AG08395 (cell line): ENCODE data around the gene SMC1B.
"Not testable (repeated sequence)": the region's sequence is repeated elsewhere in the genome, so short reads cannot be mapped to it uniquely, and the experiment has no call there.

Source experiments
- DNase-seq: peaks from one replicate; pipeline ENCODE4 v3.0.0; 2012; ENCODE audit warnings: mixed read lengths, low spot score

The SMC1B gene, protein sequence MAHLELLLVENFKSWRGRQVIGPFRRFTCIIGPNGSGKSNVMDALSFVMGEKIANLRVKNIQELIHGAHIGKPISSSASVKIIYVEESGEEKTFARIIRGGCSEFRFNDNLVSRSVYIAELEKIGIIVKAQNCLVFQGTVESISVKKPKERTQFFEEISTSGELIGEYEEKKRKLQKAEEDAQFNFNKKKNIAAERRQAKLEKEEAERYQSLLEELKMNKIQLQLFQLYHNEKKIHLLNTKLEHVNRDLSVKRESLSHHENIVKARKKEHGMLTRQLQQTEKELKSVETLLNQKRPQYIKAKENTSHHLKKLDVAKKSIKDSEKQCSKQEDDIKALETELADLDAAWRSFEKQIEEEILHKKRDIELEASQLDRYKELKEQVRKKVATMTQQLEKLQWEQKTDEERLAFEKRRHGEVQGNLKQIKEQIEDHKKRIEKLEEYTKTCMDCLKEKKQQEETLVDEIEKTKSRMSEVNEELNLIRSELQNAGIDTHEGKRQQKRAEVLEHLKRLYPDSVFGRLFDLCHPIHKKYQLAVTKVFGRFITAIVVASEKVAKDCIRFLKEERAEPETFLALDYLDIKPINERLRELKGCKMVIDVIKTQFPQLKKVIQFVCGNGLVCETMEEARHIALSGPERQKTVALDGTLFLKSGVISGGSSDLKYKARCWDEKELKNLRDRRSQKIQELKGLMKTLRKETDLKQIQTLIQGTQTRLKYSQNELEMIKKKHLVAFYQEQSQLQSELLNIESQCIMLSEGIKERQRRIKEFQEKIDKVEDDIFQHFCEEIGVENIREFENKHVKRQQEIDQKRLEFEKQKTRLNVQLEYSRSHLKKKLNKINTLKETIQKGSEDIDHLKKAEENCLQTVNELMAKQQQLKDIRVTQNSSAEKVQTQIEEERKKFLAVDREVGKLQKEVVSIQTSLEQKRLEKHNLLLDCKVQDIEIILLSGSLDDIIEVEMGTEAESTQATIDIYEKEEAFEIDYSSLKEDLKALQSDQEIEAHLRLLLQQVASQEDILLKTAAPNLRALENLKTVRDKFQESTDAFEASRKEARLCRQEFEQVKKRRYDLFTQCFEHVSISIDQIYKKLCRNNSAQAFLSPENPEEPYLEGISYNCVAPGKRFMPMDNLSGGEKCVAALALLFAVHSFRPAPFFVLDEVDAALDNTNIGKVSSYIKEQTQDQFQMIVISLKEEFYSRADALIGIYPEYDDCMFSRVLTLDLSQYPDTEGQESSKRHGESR

DNA sequence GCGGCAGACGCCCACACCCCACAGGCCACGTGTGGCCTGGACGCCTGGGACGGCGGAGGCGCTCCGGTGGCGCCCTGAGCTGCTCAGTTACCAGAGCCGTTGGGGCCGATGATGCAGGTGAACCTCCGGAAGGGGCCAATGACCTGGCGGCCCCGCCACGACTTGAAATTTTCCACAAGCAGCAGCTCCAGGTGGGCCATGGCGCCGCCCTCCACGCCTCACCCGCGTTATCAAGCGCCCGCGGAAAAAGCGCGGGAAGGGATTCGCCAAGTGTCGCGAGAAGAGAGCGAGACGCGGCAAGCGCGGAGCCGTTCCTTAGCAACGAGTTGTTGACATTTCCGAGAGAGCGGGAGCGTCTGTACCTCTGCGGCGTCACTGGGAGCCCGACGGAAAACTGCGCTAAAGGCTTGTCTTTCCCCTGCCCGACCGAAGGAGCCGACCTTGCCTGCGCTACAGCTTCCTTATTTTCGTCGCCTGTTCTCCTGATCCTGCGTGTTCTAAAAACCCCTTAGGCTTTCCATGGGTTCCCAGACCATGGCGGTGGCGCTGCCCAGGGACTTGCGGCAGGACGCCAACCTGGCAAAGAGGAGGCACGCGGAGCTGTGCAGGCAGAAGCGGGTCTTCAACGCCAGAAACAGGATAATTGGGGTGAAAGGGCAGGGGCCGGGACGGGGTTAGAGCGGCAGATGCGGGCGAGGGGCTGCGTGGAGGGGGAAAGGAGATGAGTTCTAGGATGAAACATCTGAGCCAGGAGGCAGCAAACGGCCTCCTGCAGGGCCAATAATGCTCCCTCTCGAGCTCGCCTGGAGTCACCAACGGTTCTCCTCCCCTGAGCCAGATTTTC is at the start of gene SMC1B, which contains the start of gene RIBC2:
Gene SMC1B (minus strand): TSS at position 232 of the 844 bp plus-strand sequence. CDS start 32 bp downstream, at position 200.
Gene RIBC2 (plus strand): TSS at position 326 of the 844 bp plus-strand sequence. CDS start 194 bp downstream, at position 520.
- DNase-seq: peak; percentile 79

DNA sequence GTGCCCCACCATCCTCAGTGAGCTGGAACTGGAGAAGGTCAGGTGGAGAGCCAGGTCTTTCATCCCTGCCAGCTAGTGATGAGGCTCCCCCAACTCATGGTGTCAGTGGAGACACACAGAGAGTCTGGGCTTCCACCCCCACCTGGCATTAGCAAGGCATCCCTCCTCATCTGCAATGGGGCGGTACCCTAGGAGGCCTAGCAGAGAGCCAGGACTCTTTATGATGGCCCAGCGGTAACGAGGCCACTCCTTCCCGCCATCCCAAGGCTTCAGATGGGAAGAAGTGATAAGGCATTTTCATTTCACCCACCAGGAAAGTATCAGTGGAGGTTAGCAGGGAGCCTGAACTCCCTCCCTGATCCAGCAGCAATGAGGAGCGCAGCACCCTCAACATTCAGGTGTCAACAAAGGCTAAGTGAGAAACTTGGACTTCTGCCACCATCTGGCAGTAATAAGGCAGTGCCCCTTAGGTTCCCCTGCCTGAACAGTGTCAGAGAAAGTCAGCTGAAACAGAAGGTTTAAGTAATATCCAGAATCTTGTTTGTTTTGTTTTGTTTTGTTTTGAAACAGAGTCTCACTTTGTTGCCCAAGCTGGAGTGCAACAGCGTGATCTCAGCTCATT is 48.7 kb upstream of the SMC1B start:
- DNase-seq: no peak

GRCh38 chr22:45460288-45461109 is 47.1 kb upstream of the SMC1B start:
- peak; percentile 70 for DNase-seq

DNA sequence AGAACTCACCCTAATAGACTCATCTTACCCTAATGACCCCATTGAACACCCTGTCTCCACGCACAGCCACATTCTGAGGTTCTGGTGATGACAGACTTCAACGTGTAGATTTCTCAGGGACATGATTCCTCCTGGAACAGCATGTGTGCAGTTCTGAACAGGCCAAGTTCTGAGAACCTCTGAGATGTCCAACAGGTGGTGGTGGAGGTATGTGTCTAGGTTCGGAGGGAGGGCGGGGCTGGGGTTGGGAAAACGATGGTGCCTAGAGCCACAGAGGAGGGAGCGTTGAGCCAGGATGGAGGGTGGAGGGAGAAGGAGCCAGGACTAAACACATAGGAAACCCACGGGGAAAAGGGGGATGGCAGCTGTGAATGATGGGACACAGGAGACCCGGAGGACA is 45.8 kb upstream of the SMC1B start:
- DNase-seq: no peak

GRCh38 chr22:45458532-45458931 is 45.1 kb upstream of the SMC1B start:
- DNase-seq: no peak

DNA sequence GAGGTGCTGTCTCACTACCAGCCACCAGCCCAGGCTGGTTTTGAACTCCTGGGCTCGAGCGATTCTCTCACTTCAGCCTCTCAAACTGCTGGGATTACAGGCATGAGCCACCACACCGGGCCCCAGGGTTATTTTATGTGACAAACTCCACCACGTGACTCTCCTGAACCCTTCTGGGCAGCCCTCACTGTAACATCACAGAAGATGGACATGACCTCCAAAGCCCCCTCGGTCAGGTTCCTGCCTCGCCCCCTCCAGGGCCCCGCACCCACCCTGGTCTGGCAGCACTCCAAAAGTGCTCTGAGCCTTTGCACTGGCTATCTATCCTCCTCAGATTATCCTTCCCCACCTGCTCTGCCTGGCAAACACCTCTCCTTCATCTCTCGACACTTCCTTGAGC is 43.4 kb upstream of the SMC1B start:
- no peak for DNase-seq

- peak; percentile 23 for DNase-seq
Measured at GRCh38 chr22:45455621-45456020, 42.2 kb upstream of the SMC1B start.

DNA sequence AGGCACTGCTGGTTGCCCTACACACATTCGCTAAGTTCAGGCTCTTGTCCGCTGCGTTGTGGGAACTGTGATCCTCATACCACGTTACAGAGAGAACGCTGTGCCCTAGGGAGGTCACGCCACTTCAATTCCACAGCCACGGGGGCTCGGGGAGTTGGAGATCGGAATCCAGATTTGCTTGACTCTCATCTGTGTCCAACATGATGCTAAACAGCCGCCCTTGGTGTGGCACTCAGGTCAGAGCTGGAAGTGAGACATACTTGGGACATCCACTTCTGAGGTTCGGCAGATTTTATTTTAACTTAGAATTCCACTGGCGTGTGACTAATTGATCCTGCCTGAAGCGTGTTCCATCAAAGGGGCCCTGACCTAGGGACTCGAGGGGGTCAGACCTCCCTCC is 41.8 kb upstream of the SMC1B start:
- DNase-seq: peak; percentile 20

GRCh38 chr22:45454275-45454674 is 40.9 kb upstream of the SMC1B start:
- DNase-seq: peak; percentile 69

DNA sequence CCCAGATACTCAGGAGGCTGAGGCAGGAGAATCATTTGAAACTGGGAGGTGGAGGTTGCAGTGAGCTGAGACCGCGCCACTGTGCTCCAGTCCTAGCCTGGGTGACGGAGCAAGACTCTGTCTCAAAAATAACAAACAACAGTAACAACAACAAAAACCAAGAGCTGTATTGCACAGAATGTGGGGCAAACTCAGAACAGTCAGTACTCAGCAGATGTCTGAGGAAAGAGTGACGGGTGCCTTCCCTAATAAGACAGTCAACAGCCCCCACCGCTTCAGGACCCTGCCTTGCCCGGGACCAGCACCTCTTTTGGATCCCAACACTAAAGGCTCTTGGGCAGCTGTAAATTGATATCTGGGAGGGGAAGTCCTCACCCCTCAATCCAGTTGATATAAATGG is 40.4 kb upstream of the SMC1B start:
- DNase-seq: no peak

DNA sequence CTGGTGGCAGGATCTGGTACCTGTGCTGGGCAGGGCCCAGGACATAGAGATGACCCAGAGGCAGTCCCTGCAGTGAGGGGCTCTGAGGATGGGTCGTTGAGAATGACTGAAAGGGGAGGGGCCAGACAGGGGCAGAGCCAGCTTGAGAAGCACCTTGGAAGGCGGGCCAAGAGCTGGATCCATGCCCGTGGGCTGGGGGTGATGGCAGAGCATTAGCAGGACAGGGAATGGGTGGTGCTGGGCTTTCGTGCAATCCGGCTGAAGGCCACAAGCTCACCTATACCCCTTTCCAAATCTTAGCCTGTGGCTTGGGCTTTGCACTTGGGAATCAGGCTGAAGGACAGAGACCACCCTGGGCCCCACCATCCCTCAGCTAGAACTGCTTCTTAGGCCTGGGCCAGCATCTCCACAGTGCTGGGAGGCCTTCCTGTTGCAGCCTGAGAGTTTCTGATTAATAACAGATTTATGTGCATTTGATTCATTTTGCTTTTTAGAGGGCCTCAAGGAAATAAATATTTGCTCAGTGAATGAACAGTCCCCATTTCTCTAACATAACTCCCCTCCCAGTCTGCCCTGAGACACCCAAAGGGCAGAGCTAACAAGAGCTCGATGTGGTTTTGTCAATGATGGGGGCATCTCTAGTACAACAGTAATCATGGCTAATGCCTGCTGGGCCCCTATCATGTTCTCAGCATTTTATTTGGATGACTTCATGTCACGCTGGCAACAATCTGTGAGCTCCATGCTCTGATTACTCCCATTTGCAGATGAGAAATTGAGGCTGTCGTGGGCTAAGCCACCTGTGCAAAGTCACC is 39.4 kb upstream of the SMC1B start:
- peak; percentile 53 for DNase-seq

GRCh38 chr22:45451972-45452371 is 38.6 kb upstream of the SMC1B start:
- DNase-seq: no peak

DNA sequence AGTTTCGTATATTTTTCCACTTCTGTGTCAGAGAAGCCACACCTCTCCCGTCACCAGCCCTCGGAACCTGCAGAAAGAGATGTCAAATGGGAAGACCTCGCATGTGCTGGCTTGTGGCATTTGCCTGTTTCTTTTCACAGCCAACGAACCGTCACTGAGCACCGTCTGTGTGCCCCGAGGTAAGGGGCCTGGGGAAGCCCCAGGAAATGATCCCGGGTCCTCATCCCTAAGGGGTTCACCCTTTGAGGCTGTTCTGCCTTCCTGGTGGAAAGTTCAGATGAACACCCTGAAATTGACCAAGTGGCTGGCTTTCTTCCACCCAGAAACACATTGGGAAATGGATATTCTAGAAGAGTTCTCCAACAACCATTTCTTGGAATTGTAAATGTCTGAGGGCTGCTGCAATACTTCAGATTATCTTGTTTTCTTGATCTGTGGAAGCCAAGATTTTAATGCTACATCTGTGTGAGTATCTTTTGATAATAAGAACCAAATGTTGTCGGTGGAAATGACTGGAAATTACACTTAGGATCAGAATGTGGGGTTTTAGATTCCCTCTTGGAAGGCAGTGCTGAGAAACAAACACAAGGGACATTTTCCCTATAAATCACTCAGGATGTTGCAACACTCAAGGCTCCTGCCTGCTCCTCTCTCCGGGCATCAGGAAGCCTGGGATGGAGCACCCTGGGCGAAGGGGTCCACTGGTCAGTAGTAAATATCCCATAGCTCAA is 37.7 kb upstream of the SMC1B start:
- peak; percentile 82 for DNase-seq

DNA sequence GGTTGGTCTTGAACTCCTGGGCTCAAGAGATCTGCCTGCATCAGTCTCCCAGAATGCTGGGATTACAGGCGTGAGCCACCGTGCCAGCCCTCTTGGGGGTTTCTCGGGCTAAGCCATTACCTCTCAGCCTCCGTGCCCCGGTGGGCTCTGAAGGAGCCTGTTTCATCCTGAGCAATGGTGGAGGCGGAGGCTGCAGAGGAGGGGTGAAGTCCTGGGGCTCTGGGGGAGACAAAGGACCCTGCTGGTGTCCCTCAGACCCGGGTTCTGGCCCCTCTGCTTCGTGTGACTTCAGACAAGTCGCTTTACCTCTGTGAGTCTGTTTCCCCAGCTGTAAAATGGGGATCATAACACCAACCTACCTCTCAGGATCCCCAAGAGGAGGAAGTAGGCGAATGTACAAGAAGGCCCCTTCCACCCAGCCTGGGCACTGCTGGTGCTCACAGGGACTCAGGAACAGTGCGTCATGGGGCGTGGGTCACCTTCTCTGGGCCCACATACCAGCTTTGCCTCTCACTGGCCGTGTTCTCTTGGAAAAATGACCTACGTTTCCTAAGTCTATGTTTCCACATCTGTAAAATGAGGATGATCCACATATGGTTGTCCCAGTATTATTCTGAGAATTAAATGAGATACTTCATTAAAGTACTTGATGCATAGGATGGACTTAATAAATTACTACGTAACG is 36.8 kb upstream of the SMC1B start:
- no peak for DNase-seq

- not testable (repeated sequence) for DNase-seq
Measured at GRCh38 chr22:45449442-45449841, 36.0 kb upstream of the SMC1B start.

- peak; percentile 63 for DNase-seq
Measured at GRCh38 chr22:45448431-45448830, 35.0 kb upstream of the SMC1B start.

DNA sequence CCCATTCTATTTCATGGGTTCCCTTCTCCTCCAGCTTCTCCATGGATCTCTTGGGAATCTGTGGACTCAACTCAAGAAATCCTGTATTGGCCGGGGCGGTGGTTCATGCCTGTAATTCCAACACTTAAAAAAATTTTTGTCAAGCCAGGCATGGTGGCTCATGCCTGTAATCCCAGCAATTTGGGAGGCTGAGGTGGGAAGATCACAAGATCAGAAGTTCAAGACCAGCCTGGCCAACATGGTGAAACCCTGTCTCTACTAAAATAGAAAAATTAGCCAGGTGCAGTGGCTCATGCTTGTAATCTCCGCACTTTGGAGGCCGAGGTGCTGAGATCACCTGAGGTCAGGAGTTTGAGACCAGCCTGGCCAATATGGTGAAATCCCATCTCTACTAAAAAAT is 34.2 kb upstream of the SMC1B start:
- not testable (repeated sequence) for DNase-seq

DNA sequence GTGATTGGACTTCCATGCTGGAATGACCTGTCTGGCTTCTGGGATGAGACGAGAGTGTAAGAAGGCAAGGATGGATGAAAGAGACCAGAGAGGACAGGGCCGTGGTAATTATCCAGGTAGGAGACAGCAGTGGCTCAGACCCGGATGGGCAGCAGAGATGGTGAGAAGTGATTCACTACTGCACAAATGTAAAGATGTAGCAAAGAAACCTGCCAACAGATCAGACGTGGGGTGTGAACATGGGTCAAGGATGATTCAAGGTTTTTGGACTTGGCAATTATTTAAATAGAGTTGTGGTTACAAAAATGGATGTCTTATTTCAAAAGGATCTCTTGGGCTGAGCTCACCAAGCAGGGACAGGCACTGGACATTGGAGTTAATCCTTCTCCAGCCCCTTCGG is 32.8 kb upstream of the SMC1B start:
- peak; percentile 44 for DNase-seq
